ENCODE measurements around the gene AGBL1.

DNA sequence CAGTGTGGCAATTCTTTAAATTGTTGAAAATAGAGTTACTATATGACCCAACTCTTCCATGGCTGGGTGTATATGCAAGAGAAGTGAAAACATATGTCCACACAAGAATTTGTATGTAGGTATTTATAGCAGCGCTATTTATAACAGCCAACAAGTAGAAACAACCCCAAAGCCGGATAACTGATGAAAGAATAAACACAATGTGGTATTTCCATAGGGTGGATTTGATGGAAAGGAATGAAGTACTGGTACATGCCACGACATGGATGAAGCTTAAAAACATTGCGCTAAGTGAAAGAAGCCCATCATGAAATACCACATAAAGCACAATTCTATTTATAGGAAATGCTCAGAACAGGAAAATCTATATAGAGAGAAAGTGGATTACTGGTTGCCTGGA lies 554.5 kb downstream of the AGBL1 start:
- TF ChIP-seq CTCF (IDR thresholded peaks at IDR 0.05) (no peak), POLR2A (IDR thresholded peaks at IDR 0.05) (no peak)
